ENCODE measurements around the gene GPRC5A. TPM values are rescaled to one million over a fixed set of nuclear protein-coding genes. Genes with fewer than 3 reads are reported as not detected.

GPRC5A gene
- total and polyA plus RNA-seq, 9 donors = 6.5 to 71.5 (median 37.9) TPM

- no peak for TF ChIP-seq POLR2A (IDR thresholded peaks at IDR 0.05)
- TF ChIP-seq EP300 (IDR thresholded peaks at IDR 0.05) = no peak
- TF ChIP-seq CTCF (IDR thresholded peaks at IDR 0.05) = no peak
- 85 to 91% (median 86%) methylated on average over 10 of the region's 10 CpGs for WGBS, 3 donors
- no peak overlapping the region for H3K4me3 ChIP-seq
- no peaks in the 10 kb centered on the region for H3K27me3 ChIP-seq
- no peak for DNase-seq
- no peak overlapping the region for H3K27ac ChIP-seq
- H3K36me3 ChIP-seq = no peaks in the 10 kb centered on the region
- intact Hi-C loops (cut with DNase I) = loop anchor here (5.0 to 10.0 kb wide), 7 partner anchors 67 to 297 kb away; no protein-coding TSS in a partner anchor
- H3K9me3 ChIP-seq = no peaks in the 10 kb centered on the region
- peaks cover 17% of the 10 kb centered on the region for H3K4me1 ChIP-seq (ENCODE audit: insufficient read depth)
Measured at GRCh38 chr12:12915656-12916055, 24.3 kb downstream of the GPRC5A start.

GRCh38 chr12:12916135-12916944 lies 25.0 kb downstream of the GPRC5A start:
- peak; percentile 92 to 98 (median 94) for TF ChIP-seq CTCF (IDR thresholded peaks at IDR 0.05)
- TF ChIP-seq EP300 (IDR thresholded peaks at IDR 0.05) = no peak
- Histone ChIP-seq H3K4me1 (ENCODE audit: insufficient read depth) (peaks cover 13% of the 10 kb centered on the region), H3K36me3 (no peaks in the 10 kb centered on the region), H3K9me3 (no peaks in the 10 kb centered on the region), H3K27me3 (no peaks in the 10 kb centered on the region), H3K27ac (peak overlapping the region; percentile 45 to 49), H3K4me3 (no peak overlapping the region)
- WGBS, 3 donors = 13 to 16% (median 15%) methylated on average over 19 of the region's 19 CpGs
- DNase-seq = peak; percentile 81 to 92 (median 90)
- intact Hi-C loops (cut with DNase I) = loop anchor here (5.0 to 10.0 kb wide), 7 partner anchors 66 to 296 kb away; no protein-coding TSS in a partner anchor

GRCh38 chr12:12917517-12917916 lies 26.2 kb downstream of the GPRC5A start:
- no peaks in the 10 kb centered on the region for H3K27me3 ChIP-seq
- 97 to 99% (median 98%) methylated on average over 2 of the region's 2 CpGs for WGBS, 3 donors
- H3K4me1 ChIP-seq (ENCODE audit: insufficient read depth) = peaks cover 13% of the 10 kb centered on the region
- TF ChIP-seq POLR2A (IDR thresholded peaks at IDR 0.05) (no peak), EP300 (IDR thresholded peaks at IDR 0.05) (no peak), CTCF (IDR thresholded peaks at IDR 0.05) (no peak)
- no peaks in the 10 kb centered on the region for H3K36me3 ChIP-seq
- intact Hi-C loops (cut with DNase I) = loop anchor here (5.0 to 10.0 kb wide), 7 partner anchors 65 to 295 kb away; no protein-coding TSS in a partner anchor
- no peaks in the 10 kb centered on the region for H3K9me3 ChIP-seq
- peak overlapping the region; percentile 49 to 65 for H3K27ac ChIP-seq
- no peak overlapping the region for H3K4me3 ChIP-seq
- no peak for DNase-seq

GRCh38 chr12:12918781-12919389 lies 27.5 kb downstream of the GPRC5A start:
- Histone ChIP-seq H3K27ac (no peak overlapping the region), H3K27me3 (no peaks in the 10 kb centered on the region)

More at GRCh38 chr12:12918781-12919389, 27.5 kb downstream of the GPRC5A start:
- intact Hi-C loops (cut with DNase I) = loop anchor here (5.0 to 10.0 kb wide), 7 partner anchors 63 to 293 kb away; no protein-coding TSS in a partner anchor
- H3K4me1 ChIP-seq (ENCODE audit: insufficient read depth) = peaks cover 13% of the 10 kb centered on the region
- no peaks in the 10 kb centered on the region for H3K9me3 ChIP-seq
- no peak overlapping the region for H3K4me3 ChIP-seq
- TF ChIP-seq POLR2A (IDR thresholded peaks at IDR 0.05) (no peak), CTCF (IDR thresholded peaks at IDR 0.05) (no peak), EP300 (IDR thresholded peaks at IDR 0.05) (no peak)
- WGBS, 3 donors = 73 to 82% (median 79%) methylated on average over 6 of the region's 6 CpGs
- no peaks in the 10 kb centered on the region for H3K36me3 ChIP-seq
- DNase-seq = no peak
